SKM-1 (cell line): ENCODE results near the gene SMTN.
"Not testable (repeated sequence)": the region's sequence is repeated elsewhere in the genome, so short reads cannot be mapped to it uniquely, and the experiment has no call there.

ENCODE experiments used
- DNase-seq: peaks from one replicate; lab custom pipeline; 2025; ENCODE audit not compliant: unreplicated experiment; lab: John Stamatoyannopoulos, UW

The SMTN gene

GRCh38 chr22:31080848-31081649 is at the start of gene SMTN:
Gene SMTN, plus strand, starts transcription at chr22:31081318. Its CDS starts 1,941 bp downstream, at chr22:31083259.
- DNase-seq, result peak; percentile 76

- no peak for DNase-seq
Observed at GRCh38 chr22:31036671-31037550, 44.2 kb upstream of the SMTN start.

- no peak for DNase-seq
Observed at GRCh38 chr22:31038686-31039085, 42.4 kb upstream of the SMTN start.

GRCh38 chr22:31039393-31039792 is 41.7 kb upstream of the SMTN start:
- DNase-seq, result no peak

GRCh38 chr22:31040542-31041398 is 40.3 kb upstream of the SMTN start:
- DNase-seq, result no peak

- DNase-seq, result no peak
Observed at GRCh38 chr22:31044262-31044861, 36.8 kb upstream of the SMTN start.

GRCh38 chr22:31045900-31046538 is 35.1 kb upstream of the SMTN start:
- no peak for DNase-seq

GRCh38 chr22:31046539-31047226 is 34.4 kb upstream of the SMTN start:
- no peak for DNase-seq

- DNase-seq, result no peak
Observed at GRCh38 chr22:31048570-31048969, 32.5 kb upstream of the SMTN start.

GRCh38 chr22:31049815-31050420 is 31.2 kb upstream of the SMTN start:
- no peak for DNase-seq

- no peak for DNase-seq
Observed at GRCh38 chr22:31055117-31055634, 25.9 kb upstream of the SMTN start.

GRCh38 chr22:31055635-31056159 is 25.4 kb upstream of the SMTN start:
- DNase-seq, result no peak

- no peak for DNase-seq
Observed at GRCh38 chr22:31056986-31057599, 24.0 kb upstream of the SMTN start.

- DNase-seq, result not testable (repeated sequence)
Observed at GRCh38 chr22:31059663-31060062, 21.5 kb upstream of the SMTN start.

GRCh38 chr22:31062566-31063230 is 18.4 kb upstream of the SMTN start:
- no peak for DNase-seq

GRCh38 chr22:31064369-31064768 is 16.7 kb upstream of the SMTN start:
- DNase-seq, result no peak

- no peak for DNase-seq
Observed at GRCh38 chr22:31068970-31069369, 12.1 kb upstream of the SMTN start.
